K562 (cell line): ENCODE measurements around the gene GAB2. TPM values are rescaled to one million over a fixed set of nuclear protein-coding genes. Genes with fewer than 3 reads are reported as not detected.
A peak's percentile ranks its signal among the peaks of the same experiment; 100 is the strongest.

ENCODE experiments used
- ATF4 ChIP-seq: fragments of 450-650 bp; formaldehyde crosslinking; IDR thresholded peaks from 2 replicates; pipeline ENCODE4 v1.4.0; 2022; ENCODE audit warnings: mild to moderate bottlenecking, moderate library complexity
- CBX8 ChIP-seq: fragments of 200-600 bp; sonication (generic); IDR thresholded peaks from 2 replicates; pipeline ENCODE4 v1.6.1; 2012; ENCODE audit warnings: borderline replicate concordance, mixed run types, low read depth, mild to moderate bottlenecking, moderate library complexity, mixed read lengths, low read length, control low read depth, inconsistent platforms; ENCODE audit not compliant: poor library complexity, severe bottlenecking; ENCODE audit errors: extremely low read depth
- CHD2 ChIP-seq: IDR thresholded peaks from 2 replicates; pipeline ENCODE4 v1.6.1; 2011; ENCODE audit warnings: low read depth, low read length
- ESRRB ChIP-seq: fragments of 250-450 bp; sonication (Bioruptor Pico); IDR thresholded peaks from 2 replicates; pipeline ENCODE4 v1.5.0; 2020; ENCODE audit warnings: mild to moderate bottlenecking, moderate library complexity, borderline replicate concordance
- FOXP4 ChIP-seq: sonication (generic); formaldehyde crosslinking; IDR thresholded peaks from 2 replicates; pipeline ENCODE4 v1.8.0; 2022; ENCODE audit warnings: mild to moderate bottlenecking, missing genetic modification reagents, borderline replicate concordance
- HES1 ChIP-seq: fragments of 450-650 bp; IDR thresholded peaks from 2 replicates; pipeline ENCODE4 v1.6.1; 2016; ENCODE audit warnings: low read depth, mild to moderate bottlenecking, moderate library complexity
- IRF2 ChIP-seq: sonication (generic); formaldehyde crosslinking; IDR thresholded peaks from 2 replicates; pipeline ENCODE4 v1.8.1; 2022; ENCODE audit warnings: mild to moderate bottlenecking, missing genetic modification reagents
- LCOR ChIP-seq: sonication (generic); formaldehyde crosslinking; IDR thresholded peaks from 2 replicates; pipeline ENCODE4 v1.8.0; 2022; ENCODE audit warnings: mild to moderate bottlenecking, missing genetic modification reagents
- MBD1 ChIP-seq: fragments of 250-450 bp; sonication (Bioruptor Pico); IDR thresholded peaks from 2 replicates; pipeline ENCODE4 v1.8.0; 2022; ENCODE audit warnings: inconsistent platforms
- MNT ChIP-seq, 2 experiments: fragments of 450-650 bp; conservative IDR thresholded peaks; 2 replicates each; pipeline ENCODE4 v1.6.1; 2017; ENCODE audit warnings: mild to moderate bottlenecking in 2 of 2, moderate library complexity in 2 of 2
- NR2C1 ChIP-seq, 2 experiments: fragments of 450-650 bp; IDR thresholded peaks; 2 replicates each; pipeline ENCODE4 v1.6.1; 2017; ENCODE audit warnings: mild to moderate bottlenecking in 2 of 2, antibody characterized with exemption in 1 of 2, inconsistent platforms in 1 of 2, missing compliant biosample characterization in 1 of 2, missing genetic modification characterization in 1 of 2
- POLR2A ChIP-seq: fragments of 450-650 bp; conservative IDR thresholded peaks from 2 replicates; pipeline ENCODE4 v1.6.1; 2016
- RAD51 ChIP-seq: fragments of 450-650 bp; IDR thresholded peaks from 2 replicates; pipeline ENCODE4 v1.7.1; 2016; ENCODE audit warnings: low read depth, mild to moderate bottlenecking, borderline replicate concordance
- SMAD2 ChIP-seq: fragments of 150-350 bp; IDR thresholded peaks from 2 replicates; pipeline ENCODE4 v1.6.1; 2014; ENCODE audit warnings: low read depth, mild to moderate bottlenecking, low read length
- SRSF1 ChIP-seq: fragments of 200-400 bp; formaldehyde crosslinking; IDR thresholded peaks from 2 replicates; pipeline ENCODE4 v1.6.1; 2017; ENCODE audit warnings: mild to moderate bottlenecking, low read depth, low read length, moderate library complexity
- TAF1 ChIP-seq: IDR thresholded peaks from 2 replicates; pipeline ENCODE4 v1.6.1; 2011; ENCODE audit warnings: mild to moderate bottlenecking, low read length, moderate library complexity; ENCODE audit not compliant: insufficient read depth, control insufficient read depth, severe bottlenecking; ENCODE audit errors: extremely low read depth
- TCFL5 ChIP-seq: fragments of 250-450 bp; sonication (Bioruptor Pico); conservative IDR thresholded peaks from 2 replicates; pipeline ENCODE4 v1.6.1; 2021; ENCODE audit warnings: mild to moderate bottlenecking, moderate library complexity, matching md5 sums
- ZNF395 ChIP-seq: fragments of 200-800 bp; sonication (Bioruptor generic); IDR thresholded peaks from 2 replicates; pipeline ENCODE4 v1.6.1; 2017; ENCODE audit warnings: missing genetic modification characterization, missing compliant biosample characterization
- polyA plus RNA-seq, 8 experiments: library from polyadenylated mRNA; depleted of rRNA in 4 of 8; stranded (reverse) in 5 of 8; unstranded in 3 of 8; fragments of >200 nt; fragmentation: Nextera tagmentation in 2 of 8; fragmentation: Illumina TruSeq in 1 of 8; extraction: Ambion mirVana in 2 of 8; extraction: Trizol in 1 of 8; gene quantifications; 2 replicates each; pipeline versions ENCODE4 v1.2.1 to v1.2.3, GENCODE V29; 2011 to 2014; ENCODE audit warnings: inconsistent platforms in 1 of 8, missing spikeins in 1 of 8
- total RNA-seq, 7 experiments: library from RNA; depleted of rRNA in 6 of 7; stranded (reverse); fragments of >200 nt in 6 of 7; fragmentation: Illumina TruSeq in 2 of 7; extraction: Trizol in 2 of 7; gene quantifications; 2 replicates each; pipeline versions ENCODE4 v1.2.1 to v1.2.3, GENCODE V29; 2011 to 2021; ENCODE audit warnings: low replicate concordance in 1 of 7

GAB2 gene
- total and polyA plus RNA-seq, 9 of the 15 experiments (the other 6 are each of a cell fraction or from before 2014, with no cell fraction given) = 2.3 to 35.2 (median 16.1) TPM

- TF ChIP-seq MNT (conservative IDR thresholded peaks at IDR 0.05) = no peak
- TF ChIP-seq FOXP4 (CRISPR knock-in tag) = no peak
- TF ChIP-seq CBX8 = no peak
- no peak for TF ChIP-seq ESRRB (CRISPR knock-in tag)
- TF ChIP-seq IRF2 = no peak
- no peak for TF ChIP-seq TAF1
- TF ChIP-seq HES1 = 0 out of 2 replicates have a peak, but pooled peaks have one; percentile 12
- TF ChIP-seq SMAD2 = no peak
- no peak for TF ChIP-seq ZNF395
- no peak for TF ChIP-seq MBD1 (CRISPR knock-in tag)
- TF ChIP-seq ATF4 (CRISPR knock-in tag) = no peak
- TF ChIP-seq LCOR (CRISPR knock-in tag) = no peak
- no peak for TF ChIP-seq POLR2A
- no peak for TF ChIP-seq TCFL5 (CRISPR knock-in tag)
- no peak for TF ChIP-seq RAD51
- TF ChIP-seq CHD2 = no peak
- no peak for TF ChIP-seq NR2C1 (IDR thresholded peaks at IDR 0.05)
- no peak for TF ChIP-seq NR2C1 (tag; IDR thresholded peaks at IDR 0.05)
- no peak for TF ChIP-seq SRSF1
These were observed 157.7 kb downstream of the GAB2 start (continued) for GRCh38 chr11:78259777-78260487.
